CD4-positive, CD25-positive, alpha-beta regulatory T cell (primary cell): ENCODE measurements around the gene PSEN1. TPM values are rescaled to one million over a fixed set of nuclear protein-coding genes. Genes with fewer than 3 reads are reported as not detected.

Source experiments
- ATAC-seq, 2 donors: fragments of 150-1000 bp; cut with Tn5 transposase; one replicate each; pipeline ENCODE4 v1.10.0; 2021; ENCODE audit warnings: low read depth in 2 of 2, moderate number of reproducible peaks in 2 of 2, moderate library complexity in 1 of 2
- DNase-seq, 3 donors: peaks; one replicate each; pipeline versions ENCODE4 v3.0.0 to v3.0.0-alpha.2; 2012 to 2022; ENCODE audit warnings: mixed read lengths in 1 of 3
- H3K27ac ChIP-seq: one replicate; pipeline ENCODE4 v1.7.0; 2013; ENCODE audit warnings: mild to moderate bottlenecking, low read length; ENCODE audit not compliant: insufficient read depth, poor library complexity, severe bottlenecking
- H3K27me3 ChIP-seq: one replicate; pipeline ENCODE4 v1.7.0; 2013; ENCODE audit warnings: low read length; ENCODE audit not compliant: control insufficient read depth, insufficient read depth
- H3K36me3 ChIP-seq: one replicate; pipeline ENCODE4 v1.7.0; 2013; ENCODE audit warnings: mild to moderate bottlenecking, low read length, moderate library complexity; ENCODE audit not compliant: control insufficient read depth, insufficient read depth
- H3K4me1 ChIP-seq: 2 replicates; pipeline ENCODE4 v1.7.0; 2013; ENCODE audit warnings: mild to moderate bottlenecking, low read length; ENCODE audit not compliant: insufficient read depth, control insufficient read depth, poor library complexity, severe bottlenecking
- H3K4me3 ChIP-seq: one replicate; pipeline ENCODE4 v1.7.0; 2013; ENCODE audit warnings: low read depth, mild to moderate bottlenecking, low read length, moderate library complexity
- H3K9me3 ChIP-seq, 2 experiments: 1 replicate in 1 of 2; 2 replicates in 1 of 2; pipeline ENCODE4 v1.7.0; 2013; ENCODE audit warnings: low read length in 2 of 2, mild to moderate bottlenecking in 1 of 2, moderate library complexity in 1 of 2; ENCODE audit not compliant: control insufficient read depth in 2 of 2
- H3K27ac Mint-ChIP-seq, 3 donors: one replicate each; pipeline ENCODE4 v1.8.0; 2020 to 2022; ENCODE audit warnings: mild to moderate bottlenecking in 3 of 3, mixed read lengths in 3 of 3, moderate library complexity in 2 of 3
- H3K27me3 Mint-ChIP-seq: one replicate; pipeline ENCODE4 v1.8.0; 2022; ENCODE audit warnings: mild to moderate bottlenecking, mixed read lengths
- H3K36me3 Mint-ChIP-seq: one replicate; pipeline ENCODE4 v1.8.0; 2020; ENCODE audit warnings: mixed read lengths
- H3K4me1 Mint-ChIP-seq, 4 donors: one replicate each; pipeline ENCODE4 v1.8.0; 2020 to 2022; ENCODE audit warnings: mixed read lengths in 4 of 4, mild to moderate bottlenecking in 1 of 4
- H3K4me3 Mint-ChIP-seq, 4 donors: one replicate each; pipeline ENCODE4 v1.8.0; 2020 to 2022; ENCODE audit warnings: mild to moderate bottlenecking in 4 of 4, mixed read lengths in 4 of 4, moderate library complexity in 3 of 4
- H3K9me3 Mint-ChIP-seq, 7 donors: one replicate each; pipeline ENCODE4 v1.8.0; 2020 to 2022; ENCODE audit warnings: mixed read lengths in 7 of 7, mild to moderate bottlenecking in 3 of 7, moderate library complexity in 2 of 7
- polyA plus RNA-seq, 4 donors: library from polyadenylated mRNA; unstranded; fragments of 300-500 nt; fragmentation: Illumina TruSeq; gene quantifications; one replicate each; pipeline ENCODE4 v1.2.3, GENCODE V29; 2021
- total RNA-seq: library from RNA; stranded (reverse); gene quantifications from one replicate; pipeline ENCODE4 v1.2.3, GENCODE V29; 2022

The PSEN1 gene
- total and polyA plus RNA-seq, 5 donors from 2014 or later, result 36.6 to 47.5 (median 44.0) TPM

DNA sequence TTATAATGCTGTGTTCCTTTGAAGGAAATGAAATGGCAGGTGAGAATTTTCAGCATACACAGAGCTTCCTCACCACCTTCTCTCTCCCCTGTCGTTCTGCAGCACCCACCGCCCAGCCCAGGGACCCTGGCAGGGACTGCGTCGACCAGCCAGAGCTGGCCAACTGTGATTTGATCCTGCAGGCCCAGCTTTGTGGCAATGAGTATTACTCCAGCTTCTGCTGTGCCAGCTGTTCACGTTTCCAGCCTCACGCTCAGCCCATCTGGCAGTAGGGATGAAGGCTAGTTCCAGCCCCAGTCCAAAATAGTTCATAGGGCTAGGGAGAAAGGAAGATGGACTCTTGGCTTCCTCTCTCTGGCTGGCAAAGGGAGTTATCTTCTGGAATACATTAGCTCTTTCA, 136.1 kb downstream of the PSEN1 start:
- Mint-ChIP-seq H3K4me3 (no peak overlapping the region), H3K4me1 (peaks cover 0 to 16% (median 6%) of the 10 kb centered on the region in 4 donors), H3K27me3 (peaks cover 5% of the 10 kb centered on the region), H3K9me3 (no peaks in the 10 kb centered on the region), H3K36me3 (peaks cover 24% of the 10 kb centered on the region), H3K27ac (no peak overlapping the region)
- Histone ChIP-seq H3K27me3 (peaks cover 3% of the 10 kb centered on the region), H3K4me3 (no peak overlapping the region), H3K36me3 (peaks cover 28% of the 10 kb centered on the region), H3K27ac (no peak overlapping the region), H3K9me3 (no peaks in the 10 kb centered on the region), H3K4me1 (peaks cover 8% of the 10 kb centered on the region)
- ATAC-seq (no peak), DNase-seq (no peak)

Other genes starting within 250 kb of the PSEN1 start
- 2.0 TPM for gene DPF3, start 242.4 kb upstream of the PSEN1 start, total RNA-seq
- gene DPF3, start 242.4 kb upstream of the PSEN1 start, polyA plus RNA-seq, result under 1 TPM in 3 of 4 donors, not detected in 1; 0.11 to 0.81 (median 0.16) TPM
- 32.6 TPM for gene DCAF4, start 210.0 kb upstream of the PSEN1 start, total RNA-seq
- gene DCAF4, start 210.0 kb upstream of the PSEN1 start, polyA plus RNA-seq, result 10 to 100 TPM in 2 of 4 donors, 1 to 10 TPM in 2; 7.1 to 12.1 (median 9.3) TPM
- 22.8 TPM for gene ZFYVE1, start 109.4 kb upstream of the PSEN1 start, total RNA-seq
- 1 to 10 TPM; 4.1 to 6.1 (median 5.7) TPM for gene ZFYVE1, start 109.4 kb upstream of the PSEN1 start, polyA plus RNA-seq
- 157 TPM for gene RBM25, start 78.0 kb upstream of the PSEN1 start, total RNA-seq
- gene RBM25, start 78.0 kb upstream of the PSEN1 start, polyA plus RNA-seq, result 10 to 100 TPM; 33.0 to 41.8 (median 37.6) TPM
- not detected for gene PAPLN, start 101.0 kb downstream of the PSEN1 start, total RNA-seq
- under 1 TPM; 0.11 to 0.47 (median 0.36) TPM for gene PAPLN, start 101.0 kb downstream of the PSEN1 start, polyA plus RNA-seq